Measurements from ENCODE around the gene B3GALT4. TPM values are rescaled to one million over a fixed set of nuclear protein-coding genes. Genes with fewer than 3 reads are reported as not detected.
A peak's percentile ranks its signal among the peaks of the same experiment; 100 is the strongest.

B3GALT4 gene
- total RNA-seq, 6 donors from 2014 or later: 20.1 to 29.7 (median 23.2) TPM

- no peaks in the 10 kb centered on the region for H3K27me3 ChIP-seq
- no peak overlapping the region for H3K4me3 ChIP-seq
- DNase-seq (no peak), ATAC-seq (ENCODE audit: low FRiP score in 2 of 2) (no peak)
- TF ChIP-seq POLR2A (IDR thresholded peaks at IDR 0.05): no peak
- no peak for TF ChIP-seq CTCF (IDR thresholded peaks at IDR 0.05)
- no peak for TF ChIP-seq POLR2AphosphoS5 (IDR thresholded peaks at IDR 0.05)
- H3K36me3 ChIP-seq: peaks cover 10 to 67% (median 36%) of the 10 kb centered on the region in 4 donors
- H3K9me3 ChIP-seq: no peaks in the 10 kb centered on the region
- H3K27ac ChIP-seq: no peak overlapping the region
- 85 to 88% methylated on average over 16 to 22 of the region's 22 CpGs for WGBS, 2 donors
- H3K4me1 ChIP-seq: peaks cover 17 to 26% (median 22%) of the 10 kb centered on the region in 4 donors
Measured at GRCh38 chr6:33286946-33287914, 10.3 kb downstream of the B3GALT4 start.

- DNase-seq: peak in 1 of 2 donors; percentile 72
Measured at GRCh38 chr6:33288141-33288920, 11.4 kb downstream of the B3GALT4 start.

GRCh38 chr6:33288921-33289783 lies 12.2 kb downstream of the B3GALT4 start, which contains the start of the genes PFDN6 and WDR46:
Gene PFDN6, plus strand, starts transcription at chr6:33289601. Its CDS starts 256 bp downstream, at chr6:33289857.
Gene WDR46, minus strand, starts transcription at chr6:33289239. Its CDS starts 69 bp downstream, at chr6:33289170.
- Histone ChIP-seq H3K9me3 (no peaks in the 10 kb centered on the region), H3K4me1 (peaks cover 17 to 26% (median 22%) of the 10 kb centered on the region in 4 donors), H3K27me3 (no peaks in the 10 kb centered on the region), H3K36me3 (peaks cover 16 to 68% (median 44%) of the 10 kb centered on the region in 4 donors), H3K4me3 (peak within 1 kb of the TSS; percentile 70 to 94 (median 84)), H3K27ac (peak within 1 kb of the TSS; percentile 66 to 84 (median 74))
- peak; percentile 27 to 66 for TF ChIP-seq POLR2AphosphoS5 (IDR thresholded peaks at IDR 0.05)
- TF ChIP-seq CTCF (IDR thresholded peaks at IDR 0.05): no peak
- no peak for TF ChIP-seq EP300 (IDR thresholded peaks at IDR 0.05)
- peak in 3 of 4 donors; percentile 12 to 39 (median 31) for TF ChIP-seq POLR2A (IDR thresholded peaks at IDR 0.05)
- 0% methylated on average over 33 to 42 of the region's 43 CpGs for WGBS, 2 donors
- ATAC-seq (ENCODE audit: low FRiP score in 2 of 2) (peak; percentile 96 to 98), DNase-seq (peak; percentile 72 to 85)

More at GRCh38 chr6:33288141-33288920, 11.4 kb downstream of the B3GALT4 start:
- Histone ChIP-seq H3K27ac (peak overlapping the region; percentile 66 to 84 (median 74)), H3K4me3 (peak overlapping the region; percentile 70 to 94 (median 84)), H3K27me3 (no peaks in the 10 kb centered on the region), H3K36me3 (peaks cover 16 to 67% (median 39%) of the 10 kb centered on the region in 4 donors), H3K9me3 (no peaks in the 10 kb centered on the region), H3K4me1 (peaks cover 17 to 26% (median 22%) of the 10 kb centered on the region in 4 donors)
- peak in 1 of 6 experiments; percentile 9 for TF ChIP-seq CTCF (IDR thresholded peaks at IDR 0.05)
- no peak for TF ChIP-seq EP300 (IDR thresholded peaks at IDR 0.05)
- 10 to 15% methylated on average over 17 to 21 of the region's 21 CpGs for WGBS, 2 donors
- peak in 1 of 2 donors; percentile 4 for ATAC-seq (ENCODE audit: low FRiP score in 2 of 2)

GRCh38 chr6:33289784-33290315 lies 12.9 kb downstream of the B3GALT4 start:
- Histone ChIP-seq H3K27me3 (no peaks in the 10 kb centered on the region), H3K9me3 (no peaks in the 10 kb centered on the region), H3K4me3 (peak overlapping the region; percentile 70 to 94 (median 84)), H3K27ac (peak overlapping the region; percentile 66 to 84 (median 74)), H3K36me3 (peaks cover 16 to 68% (median 45%) of the 10 kb centered on the region in 4 donors), H3K4me1 (peaks cover 17 to 26% (median 22%) of the 10 kb centered on the region in 4 donors)
- no peak for DNase-seq
- TF ChIP-seq EP300 (IDR thresholded peaks at IDR 0.05) (no peak), POLR2AphosphoS5 (IDR thresholded peaks at IDR 0.05) (no peak), POLR2A (IDR thresholded peaks at IDR 0.05) (no peak), CTCF (IDR thresholded peaks at IDR 0.05) (no peak)
- 4 to 5% methylated on average over 8 to 13 of the region's 14 CpGs for WGBS, 2 donors
- ATAC-seq (ENCODE audit: low FRiP score in 2 of 2): peak in 1 of 2 donors; percentile 7
